ENCODE results near the gene SAT1.

SAT1 gene

DNA sequence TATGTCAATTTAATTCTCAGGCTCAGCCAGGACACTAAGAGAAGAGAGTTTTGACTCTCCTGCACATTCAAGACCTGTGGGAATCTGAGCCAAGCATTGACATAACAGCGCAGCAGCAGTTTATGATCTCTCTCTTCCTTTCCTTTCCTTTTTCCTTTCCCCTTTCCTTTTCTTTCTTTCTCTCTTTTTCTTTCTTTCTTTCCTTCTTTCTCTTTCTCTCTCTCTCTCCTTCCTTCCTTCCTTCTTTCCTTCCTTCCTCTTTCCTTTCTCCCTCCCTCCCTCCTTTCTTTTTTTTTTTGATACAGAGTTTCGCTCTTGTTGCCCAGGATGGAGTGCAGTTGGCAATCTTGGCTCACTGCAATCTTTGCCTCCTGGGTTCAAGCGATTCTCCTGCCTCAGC lies 21.6 kb downstream of the SAT1 start:
- DNase-seq (ENCODE audit: low read depth in 1 of 2, low spot score in 1 of 2), result no peak

GRCh38 chrX:23805389-23805788 lies 22.4 kb downstream of the SAT1 start:
- no peak for DNase-seq (ENCODE audit: low read depth in 1 of 2, low spot score in 1 of 2)

GRCh38 chrX:23810279-23810678 lies 27.3 kb downstream of the SAT1 start:
- DNase-seq (ENCODE audit: low read depth in 1 of 2, low spot score in 1 of 2), result no peak

DNA sequence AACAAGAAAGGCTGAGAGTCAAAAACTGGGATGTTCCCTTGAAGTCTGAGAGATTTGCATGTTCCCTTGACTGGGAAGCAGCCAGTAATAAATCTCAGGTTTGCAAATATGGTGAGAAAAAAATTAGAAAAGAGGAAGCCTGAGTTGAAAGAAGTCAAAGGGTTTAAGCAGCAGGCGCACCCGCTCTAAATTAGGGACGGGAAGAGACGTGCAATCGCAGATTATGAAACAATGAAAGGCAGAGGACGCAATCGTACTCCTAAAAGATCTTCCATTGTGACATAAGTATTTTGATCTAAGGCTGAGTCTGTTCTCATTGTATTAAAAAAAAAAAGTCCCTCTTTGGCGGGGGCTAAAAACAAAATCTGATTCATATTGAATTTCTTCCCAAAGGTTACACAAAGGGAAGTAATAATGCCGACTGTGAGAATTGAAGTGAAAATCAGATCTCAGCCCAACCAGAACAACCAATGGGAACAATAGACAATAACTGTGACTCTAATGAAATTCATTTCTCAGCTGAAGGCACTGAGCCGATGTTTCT lies 28.2 kb downstream of the SAT1 start:
- no peak for DNase-seq (ENCODE audit: low read depth in 1 of 2, low spot score in 1 of 2)

DNA sequence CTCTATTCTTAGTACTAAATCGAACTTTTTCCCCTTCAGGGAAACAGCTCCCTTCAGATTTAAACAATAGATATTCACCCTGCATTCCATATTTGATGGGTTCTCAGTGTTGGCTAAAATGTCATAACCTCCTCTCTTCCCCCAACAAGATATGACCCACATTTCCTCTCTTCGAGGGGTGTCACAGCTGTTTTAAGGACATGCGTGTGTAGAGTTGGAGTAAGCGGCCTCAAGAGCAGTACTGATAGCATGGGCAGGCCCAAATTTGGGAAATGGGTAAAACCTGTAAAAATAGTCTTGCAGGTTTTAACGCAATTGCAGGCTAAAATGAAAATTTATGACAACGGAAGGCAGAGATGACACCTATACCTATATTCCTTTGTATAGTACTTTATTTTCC lies 28.7 kb downstream of the SAT1 start:
- DNase-seq (ENCODE audit: low read depth in 1 of 2, low spot score in 1 of 2), result no peak

DNA sequence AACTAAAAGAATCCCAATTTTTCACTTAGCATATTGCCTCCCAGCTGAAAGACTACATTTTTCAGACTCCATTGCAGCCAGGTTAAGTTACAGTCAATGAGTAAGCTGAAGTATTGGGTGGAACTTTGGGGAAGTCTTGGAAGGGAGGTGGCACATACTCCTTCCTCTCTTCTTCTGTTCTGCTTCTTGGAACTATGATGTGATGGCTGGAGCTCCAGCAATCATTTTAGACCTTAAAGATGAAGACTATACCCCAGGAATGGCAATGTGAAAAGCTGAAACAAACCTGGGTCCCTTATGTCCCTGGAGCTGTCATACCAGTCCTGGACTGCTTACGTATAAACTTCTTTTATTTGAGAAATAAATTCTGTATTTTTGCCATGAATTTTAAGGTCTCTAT lies 30.8 kb downstream of the SAT1 start:
- no peak for DNase-seq (ENCODE audit: low read depth in 1 of 2, low spot score in 1 of 2)

DNA sequence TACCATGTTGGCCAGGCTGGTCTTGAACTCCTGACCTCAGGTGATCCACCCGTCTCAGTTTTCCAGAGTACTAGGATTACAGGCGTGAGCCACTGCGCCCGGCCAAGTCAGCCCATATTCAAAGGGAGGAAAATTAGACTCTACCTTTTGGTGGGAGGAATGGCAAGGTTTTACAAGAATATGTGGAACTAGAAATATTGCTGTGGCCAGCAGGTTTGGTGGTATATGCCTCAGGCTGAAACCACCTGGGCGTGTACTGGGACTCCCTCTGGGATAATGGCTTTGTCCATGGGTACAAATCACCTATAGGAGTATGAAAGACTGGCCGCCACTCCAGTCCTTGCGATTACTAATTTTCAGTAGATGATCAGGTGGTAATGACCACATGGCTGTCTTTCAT lies 32.4 kb downstream of the SAT1 start:
- DNase-seq (ENCODE audit: low read depth in 1 of 2, low spot score in 1 of 2), result no peak

- no peak for DNase-seq (ENCODE audit: low read depth in 1 of 2, low spot score in 1 of 2)
These were observed 33.2 kb downstream of the SAT1 start for GRCh38 chrX:23816179-23816578.

GRCh38 chrX:23817979-23818336 lies 35.0 kb downstream of the SAT1 start:
- no peak for DNase-seq (ENCODE audit: low read depth in 1 of 2, low spot score in 1 of 2)

GRCh38 chrX:23819385-23820234 lies 36.6 kb downstream of the SAT1 start:
- no peak for DNase-seq (ENCODE audit: low read depth in 1 of 2, low spot score in 1 of 2)

GRCh38 chrX:23820235-23820782 lies 37.3 kb downstream of the SAT1 start:
- DNase-seq (ENCODE audit: low read depth in 1 of 2, low spot score in 1 of 2), result no peak

DNA sequence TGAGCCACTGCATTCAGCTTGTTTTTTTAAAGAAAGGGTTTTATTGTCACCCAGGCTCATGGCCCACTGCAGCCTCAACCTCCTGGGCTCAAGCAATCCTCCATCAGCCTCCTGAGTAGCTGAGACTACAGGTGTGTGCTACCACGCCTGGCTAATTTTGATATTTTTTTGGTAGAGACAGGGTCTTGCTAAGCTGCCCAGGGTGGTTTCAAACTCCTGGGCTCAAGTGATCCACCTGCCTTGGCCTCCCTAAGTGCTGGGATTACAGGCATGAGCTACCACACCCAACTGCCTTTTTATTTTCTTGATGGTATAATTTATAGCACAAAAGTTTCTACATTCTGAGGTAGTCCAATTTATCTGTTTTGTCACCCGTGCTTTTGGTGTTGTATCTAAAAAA lies 38.9 kb downstream of the SAT1 start:
- DNase-seq (ENCODE audit: low read depth in 1 of 2, low spot score in 1 of 2), result no peak

DNA sequence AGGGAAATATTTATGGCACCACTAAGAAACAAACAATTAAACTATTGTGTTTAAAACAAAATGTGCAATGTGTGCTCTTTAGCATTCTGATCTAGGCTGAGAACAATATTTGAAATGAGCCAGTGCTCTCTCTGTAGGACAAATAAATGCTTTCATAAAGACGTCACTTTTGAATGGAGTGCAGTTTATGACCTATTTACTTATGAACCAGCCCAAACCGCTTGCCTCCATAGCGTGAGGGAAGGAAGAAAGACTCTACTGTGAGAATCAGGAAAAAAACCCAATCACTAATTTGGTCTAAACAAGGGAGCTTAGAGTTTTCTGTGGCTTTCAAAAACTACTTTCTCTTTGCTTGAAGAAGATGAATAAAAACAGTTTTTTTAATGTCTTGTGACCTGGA lies 39.4 kb downstream of the SAT1 start:
- DNase-seq (ENCODE audit: low read depth in 1 of 2, low spot score in 1 of 2), result no peak

- no peak for DNase-seq (ENCODE audit: low read depth in 1 of 2, low spot score in 1 of 2)
These were observed 39.9 kb downstream of the SAT1 start for GRCh38 chrX:23822841-23823240.

- DNase-seq (ENCODE audit: low read depth in 1 of 2, low spot score in 1 of 2), result no peak
These were observed 42.7 kb downstream of the SAT1 start for GRCh38 chrX:23825675-23826074.

- DNase-seq (ENCODE audit: low read depth in 1 of 2, low spot score in 1 of 2), result no peak
These were observed 43.2 kb downstream of the SAT1 start for GRCh38 chrX:23826216-23826615.

DNA sequence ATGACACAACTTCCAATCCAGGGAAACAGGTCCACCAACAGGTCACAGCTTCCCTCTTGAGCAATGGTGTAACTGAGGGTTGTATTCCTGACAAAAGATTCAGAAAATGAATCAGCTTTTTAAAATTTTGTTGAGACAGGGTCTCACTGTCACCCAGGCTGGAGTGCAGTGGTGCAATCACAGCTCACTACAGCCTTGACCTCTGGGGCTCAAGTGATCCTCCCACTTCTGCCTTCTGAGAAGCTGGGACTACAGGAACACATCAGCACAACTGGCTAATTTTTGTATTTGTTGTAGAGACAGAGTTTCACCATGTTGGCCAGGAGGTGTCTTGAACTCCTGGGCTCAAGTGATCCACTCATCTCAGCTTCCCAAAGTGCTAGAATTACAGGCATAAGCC lies 43.7 kb downstream of the SAT1 start:
- no peak for DNase-seq (ENCODE audit: low read depth in 1 of 2, low spot score in 1 of 2)

DNA sequence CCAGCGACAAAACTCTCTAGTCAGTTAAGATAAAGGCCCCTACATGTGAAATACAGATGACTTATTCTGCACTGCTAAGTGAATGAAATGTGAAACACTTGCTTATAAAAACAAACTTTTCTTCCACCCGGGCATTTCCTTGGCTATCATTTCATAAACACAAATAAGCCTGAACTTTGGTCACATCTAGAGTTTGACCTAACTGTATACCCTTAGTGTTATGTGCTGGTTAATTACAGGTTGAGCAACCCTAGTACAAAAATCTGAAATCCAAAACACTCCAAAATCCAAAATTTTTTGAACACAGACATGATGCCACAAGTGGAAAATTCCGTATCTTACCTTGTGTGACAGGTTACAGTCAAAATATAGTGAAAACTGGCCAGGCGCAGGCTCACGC lies 45.9 kb downstream of the SAT1 start:
- DNase-seq (ENCODE audit: low read depth in 1 of 2, low spot score in 1 of 2), result no peak

GRCh38 chrX:23832721-23833120 lies 49.7 kb downstream of the SAT1 start:
- no peak for DNase-seq (ENCODE audit: low read depth in 1 of 2, low spot score in 1 of 2)
